Neural crest cell (in vitro differentiated cells): ENCODE measurements around the gene TCF3. TPM values are rescaled to one million over a fixed set of nuclear protein-coding genes. Genes with fewer than 3 reads are reported as not detected.
A peak's percentile ranks its signal among the peaks of the same experiment; 100 is the strongest.

Experiments
- DNase-seq: peaks from one replicate; pipeline ENCODE4 v3.0.0; 2021; ENCODE audit warnings: low read depth, mixed read lengths, low spot score
- H3K27ac Mint-ChIP-seq: one replicate; pipeline ENCODE4 v1.8.0; 2021; ENCODE audit warnings: mild to moderate bottlenecking, mixed read lengths; ENCODE audit not compliant: unreplicated experiment
- H3K27me3 Mint-ChIP-seq: 2 replicates; pipeline ENCODE4 v1.8.0; 2021; ENCODE audit warnings: low read depth, mild to moderate bottlenecking, mixed read lengths
- H3K36me3 Mint-ChIP-seq: 2 replicates; pipeline ENCODE4 v1.8.0; 2021; ENCODE audit warnings: low read depth, mild to moderate bottlenecking, mixed read lengths
- H3K4me1 Mint-ChIP-seq: 2 replicates; pipeline ENCODE4 v1.8.0; 2021; ENCODE audit warnings: mixed read lengths
- H3K4me3 Mint-ChIP-seq: one replicate; pipeline ENCODE4 v1.8.0; 2021; ENCODE audit warnings: mild to moderate bottlenecking, mixed read lengths
- H3K9me3 Mint-ChIP-seq: 2 replicates; pipeline ENCODE4 v1.8.0; 2021; ENCODE audit warnings: mixed read lengths
- total RNA-seq: library from RNA; stranded (reverse); gene quantifications from 2 replicates; pipeline ENCODE4 v1.2.1, GENCODE V29; 2021
- TF ChIP-seq, protein P1 (sequence below): fragments of 200-600 bp; sonication (generic); conservative IDR thresholded peaks from 2 replicates; pipeline ENCODE4 v1.5.0; 2021; ENCODE audit warnings: antibody characterized with exemption, mild to moderate bottlenecking

The TCF3 gene
- total RNA-seq, 1 donor from 2014 or later: 348 TPM

DNA sequence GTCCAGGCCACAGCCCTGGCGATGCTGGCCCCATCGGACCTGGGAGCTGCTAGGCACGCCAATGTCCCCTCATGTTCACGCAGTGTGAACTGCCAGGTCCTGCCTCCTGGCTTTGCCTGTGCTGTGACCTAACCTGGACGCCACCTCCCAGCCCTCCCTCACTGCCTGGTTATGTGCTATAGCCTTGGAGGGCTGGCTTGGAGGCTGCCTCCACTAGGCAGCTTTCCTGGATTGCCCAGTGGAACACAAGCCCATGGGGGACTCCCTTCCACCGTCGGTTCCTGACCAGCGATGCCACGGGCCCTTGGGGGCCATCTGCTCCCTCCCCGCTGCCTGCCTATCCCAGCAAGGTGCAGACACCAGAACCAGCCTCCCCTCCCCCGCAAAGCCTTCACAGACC, 31.9 kb downstream of the TCF3 start:
- Mint-ChIP-seq H3K27ac (no peak overlapping the region), H3K27me3 (peaks cover 10% of the 10 kb centered on the region), H3K4me3 (no peak overlapping the region), H3K4me1 (peaks cover 15% of the 10 kb centered on the region), H3K9me3 (no peaks in the 10 kb centered on the region), H3K36me3 (peaks cover 30% of the 10 kb centered on the region)
- DNase-seq: no peak
- TF ChIP-seq, protein P1, sequence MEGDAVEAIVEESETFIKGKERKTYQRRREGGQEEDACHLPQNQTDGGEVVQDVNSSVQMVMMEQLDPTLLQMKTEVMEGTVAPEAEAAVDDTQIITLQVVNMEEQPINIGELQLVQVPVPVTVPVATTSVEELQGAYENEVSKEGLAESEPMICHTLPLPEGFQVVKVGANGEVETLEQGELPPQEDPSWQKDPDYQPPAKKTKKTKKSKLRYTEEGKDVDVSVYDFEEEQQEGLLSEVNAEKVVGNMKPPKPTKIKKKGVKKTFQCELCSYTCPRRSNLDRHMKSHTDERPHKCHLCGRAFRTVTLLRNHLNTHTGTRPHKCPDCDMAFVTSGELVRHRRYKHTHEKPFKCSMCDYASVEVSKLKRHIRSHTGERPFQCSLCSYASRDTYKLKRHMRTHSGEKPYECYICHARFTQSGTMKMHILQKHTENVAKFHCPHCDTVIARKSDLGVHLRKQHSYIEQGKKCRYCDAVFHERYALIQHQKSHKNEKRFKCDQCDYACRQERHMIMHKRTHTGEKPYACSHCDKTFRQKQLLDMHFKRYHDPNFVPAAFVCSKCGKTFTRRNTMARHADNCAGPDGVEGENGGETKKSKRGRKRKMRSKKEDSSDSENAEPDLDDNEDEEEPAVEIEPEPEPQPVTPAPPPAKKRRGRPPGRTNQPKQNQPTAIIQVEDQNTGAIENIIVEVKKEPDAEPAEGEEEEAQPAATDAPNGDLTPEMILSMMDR: no peak

- Mint-ChIP-seq H3K27ac (no peak overlapping the region), H3K4me1 (peaks cover 15% of the 10 kb centered on the region), H3K36me3 (peaks cover 29% of the 10 kb centered on the region), H3K4me3 (peak overlapping the region; percentile 67), H3K9me3 (no peaks in the 10 kb centered on the region), H3K27me3 (peaks cover 10% of the 10 kb centered on the region)
- TF ChIP-seq, protein P1: no peak
- DNase-seq: no peak
These were observed 32.7 kb downstream of the TCF3 start for GRCh38 chr19:1619703-1620102.

GRCh38 chr19:1619094-1619439, 33.3 kb downstream of the TCF3 start:
- DNase-seq: no peak
- H3K27me3 Mint-ChIP-seq: peaks cover 7% of the 10 kb centered on the region
- peaks cover 9% of the 10 kb centered on the region for H3K4me1 Mint-ChIP-seq
- TF ChIP-seq, protein P1: no peak
- H3K4me3 Mint-ChIP-seq: no peak overlapping the region
- peaks cover 24% of the 10 kb centered on the region for H3K36me3 Mint-ChIP-seq
- H3K27ac Mint-ChIP-seq: no peak overlapping the region
- no peaks in the 10 kb centered on the region for H3K9me3 Mint-ChIP-seq

GRCh38 chr19:1618157-1619093, 34.0 kb downstream of the TCF3 start:
- Mint-ChIP-seq H3K27me3 (peaks cover 7% of the 10 kb centered on the region), H3K36me3 (peaks cover 24% of the 10 kb centered on the region), H3K27ac (no peak overlapping the region), H3K4me1 (peaks cover 9% of the 10 kb centered on the region), H3K4me3 (peak overlapping the region; percentile 79), H3K9me3 (no peaks in the 10 kb centered on the region)
- no peak for DNase-seq
- TF ChIP-seq, protein P1: peak; percentile 54

DNA sequence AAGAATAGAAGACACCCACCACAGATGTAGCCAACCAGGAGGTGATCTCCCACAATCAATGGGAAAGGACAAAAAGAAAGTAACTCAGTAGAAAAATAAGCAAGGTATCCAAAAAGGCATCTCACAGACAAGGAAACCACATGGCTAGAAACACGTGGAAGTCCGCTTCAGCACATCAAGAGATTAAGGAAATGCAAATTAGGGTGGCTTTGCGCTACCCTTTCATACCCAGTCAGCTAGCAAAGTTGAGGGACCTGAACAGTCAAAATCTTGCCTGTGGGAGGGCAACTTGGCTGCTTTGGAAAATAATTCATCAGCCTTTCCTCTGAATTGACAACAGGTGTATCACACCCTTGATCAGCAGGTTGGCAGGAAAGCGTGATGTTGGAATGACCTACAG, 35.5 kb downstream of the TCF3 start:
- no peak for DNase-seq
- Mint-ChIP-seq H3K36me3 (peaks cover 19% of the 10 kb centered on the region), H3K9me3 (no peaks in the 10 kb centered on the region), H3K27me3 (peaks cover 7% of the 10 kb centered on the region), H3K4me1 (peaks cover 9% of the 10 kb centered on the region), H3K4me3 (peak overlapping the region; percentile 10), H3K27ac (no peak overlapping the region)
- TF ChIP-seq, protein P1: no peak
